Stimulated activated CD4-positive, alpha-beta T cell treated with anti-CD3 and anti-CD28 coated beads, TNF-alpha, amount 100 ng/mL, for 48 hours (primary cell): ENCODE results near the gene UXS1.
"Not testable (repeated sequence)": the region's sequence is repeated elsewhere in the genome, so short reads cannot be mapped to it uniquely, and the experiment has no call there.

ENCODE experiments used
- DNase-seq, 3 donors: peaks; one replicate each; pipeline ENCODE4 v3.0.0-alpha.2; 2020; ENCODE audit warnings: low read depth in 3 of 3

The UXS1 gene

GRCh38 chr2:106193977-106194778 is at the start of gene UXS1:
TSS of gene UXS1 (minus strand) at chr2:106194301. CDS start at chr2:106194241, 60 bp downstream.
- peak; percentile 96 to 97 (median 96) for DNase-seq

- DNase-seq, result not testable (repeated sequence)
These were observed 45.4 kb upstream of the UXS1 start for GRCh38 chr2:106239491-106239890.

- DNase-seq, result not testable (repeated sequence)
These were observed 41.3 kb upstream of the UXS1 start for GRCh38 chr2:106235392-106235791.

- DNase-seq, result no peak
These were observed 39.2 kb upstream of the UXS1 start for GRCh38 chr2:106233350-106233706.

GRCh38 chr2:106232638-106233349 is 38.7 kb upstream of the UXS1 start:
- DNase-seq, result no peak

- no peak for DNase-seq
These were observed 29.2 kb upstream of the UXS1 start for GRCh38 chr2:106223347-106223746.

GRCh38 chr2:106222057-106222456 is 28.0 kb upstream of the UXS1 start:
- DNase-seq, result not testable (repeated sequence)

GRCh38 chr2:106219813-106220212 is 25.7 kb upstream of the UXS1 start:
- DNase-seq, result no peak

- not testable (repeated sequence) for DNase-seq
These were observed 25.1 kb upstream of the UXS1 start for GRCh38 chr2:106219157-106219556.

GRCh38 chr2:106208874-106209273 is 14.8 kb upstream of the UXS1 start:
- no peak for DNase-seq

GRCh38 chr2:106208399-106208798 is 14.3 kb upstream of the UXS1 start:
- DNase-seq, result no peak

- DNase-seq, result no peak
These were observed 13.1 kb upstream of the UXS1 start for GRCh38 chr2:106207246-106207645.

- no peak for DNase-seq
These were observed 11.4 kb upstream of the UXS1 start for GRCh38 chr2:106205488-106205887.

GRCh38 chr2:106204551-106204950 is 10.4 kb upstream of the UXS1 start:
- DNase-seq, result not testable (repeated sequence)

GRCh38 chr2:106201661-106202060 is 7.6 kb upstream of the UXS1 start:
- DNase-seq, result no peak

- no peak for DNase-seq
These were observed 3.8 kb upstream of the UXS1 start for GRCh38 chr2:106197878-106198277.

GRCh38 chr2:106195981-106196380 is 1.9 kb upstream of the UXS1 start:
- no peak for DNase-seq

GRCh38 chr2:106195456-106195855 is 1.4 kb upstream of the UXS1 start:
- DNase-seq, result no peak

- no peak for DNase-seq
These were observed 468 bp downstream of the UXS1 start for GRCh38 chr2:106193690-106193976.

- peak; percentile 16 to 50 (median 46) for DNase-seq
These were observed 1.1 kb downstream of the UXS1 start for GRCh38 chr2:106192752-106193689.

- no peak for DNase-seq
These were observed 2.5 kb downstream of the UXS1 start for GRCh38 chr2:106191511-106192016.
